Measurements from ENCODE around the gene DYNC1I1.

DNA sequence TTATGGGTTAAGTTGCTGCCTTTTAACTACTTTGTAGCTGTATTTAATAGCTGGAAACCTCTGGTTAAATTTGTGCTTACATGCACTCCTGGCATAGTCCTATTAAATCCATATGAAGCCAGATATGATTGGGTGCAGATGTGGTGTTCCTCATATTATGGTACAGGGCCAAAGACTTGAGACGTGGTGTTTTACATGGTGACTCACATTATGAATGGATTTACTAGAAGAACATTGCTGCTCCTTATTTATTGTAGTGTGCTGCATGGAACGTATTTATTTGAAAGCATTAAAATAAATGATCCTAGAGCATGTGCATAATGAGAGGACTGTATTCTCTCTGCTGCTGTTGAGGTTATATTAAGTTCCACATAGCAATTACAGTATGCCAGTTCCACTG lies 325.5 kb downstream of the DYNC1I1 start:
- TF ChIP-seq CTCF (IDR thresholded peaks at IDR 0.05 in 4 of 5, conservative IDR thresholded peaks at IDR 0.05 in 1 of 5) (no peak), POLR2A (IDR thresholded peaks at IDR 0.05) (no peak)

Data from gastrocnemius medialis (tissue), 4 donors.